ENCODE measurements around the gene MAK. TPM values are rescaled to one million over a fixed set of nuclear protein-coding genes. Genes with fewer than 3 reads are reported as not detected.
A peak's percentile ranks its signal among the peaks of the same experiment; 100 is the strongest.

Gene MAK
- total and polyA plus RNA-seq, 2 of the 13 experiments (the other 11 are each of a cell fraction or from before 2014, with no cell fraction given) = 0.04 TPM; not detected in 1

DNA sequence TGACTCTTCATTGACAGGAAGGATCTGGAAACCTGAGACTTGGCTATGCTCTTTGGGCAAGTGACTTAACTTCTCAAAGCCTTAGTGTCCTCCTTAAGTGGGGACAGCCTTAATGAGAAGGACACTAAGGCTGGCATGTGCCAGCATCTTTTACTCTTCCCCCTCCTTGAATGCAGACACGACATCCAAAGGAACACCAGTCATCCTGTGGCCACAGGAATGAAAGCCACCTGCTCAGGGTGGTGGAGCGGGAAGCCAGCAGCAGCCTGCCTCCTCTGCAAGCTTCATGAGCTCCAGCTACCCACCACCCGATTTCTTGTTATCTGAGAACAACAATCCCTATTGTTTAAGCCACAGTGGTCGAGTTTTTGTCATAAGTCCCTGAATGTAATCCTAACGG is 46.2 kb downstream of the MAK start:
- Histone ChIP-seq H3K4me1 (ENCODE audit: insufficient read depth, low read length) (peaks cover 24% of the 10 kb centered on the region), H3K9ac (ENCODE audit: insufficient read depth, low read depth, low read length) (no peak overlapping the region), H3K79me2 (ENCODE audit: insufficient read depth, low read length) (no peaks in the 10 kb centered on the region), H3K9me3 (ENCODE audit: low read length) (no peaks in the 10 kb centered on the region), H3K27ac (ENCODE audit: extremely low read length, insufficient read depth, low read length) (no peak overlapping the region), H2AFZ (ENCODE audit: low read length) (no peak overlapping the region), H3K27me3 (ENCODE audit: control insufficient read depth in 1 of 2, insufficient read depth in 2 of 2, low read length in 2 of 2) (no peaks in the 10 kb centered on the region), H3K36me3 (replicated peaks in 1 of 2; ENCODE audit: control insufficient read depth in 1 of 2, insufficient read depth in 2 of 2, low read length in 2 of 2) (no peaks in the 10 kb centered on the region), H3K4me3 (replicated peaks in 1 of 3; ENCODE audit: insufficient read depth in 1 of 3, low read depth in 2 of 3, low read length in 3 of 3) (no peak overlapping the region), H4K20me1 (ENCODE audit: insufficient read depth, low read length) (no peaks in the 10 kb centered on the region), H3K4me2 (ENCODE audit: low read depth, low read length) (no peak overlapping the region)
- no peak for DNase-seq (ENCODE audit: low spot score)
- no TSS peak for BruUV-seq (replicated peaks)
- no peak for TF ChIP-seq SOX13 (IDR thresholded peaks at IDR 0.05)
- peak in 1 of 2 experiments; percentile 15; a peak in 1 of 4 replicates for TF ChIP-seq SOX13 (CRISPR knock-in tag; conservative IDR thresholded peaks at IDR 0.05 in 1 of 2, IDR thresholded peaks at IDR 0.05 in 1 of 2)
- no peak for TF ChIP-seq XRCC5 (optimal IDR thresholded peaks at IDR 0.05; ENCODE audit: low read length)
- FAIRE-seq = no peak
- intact Hi-C loops (cut with micrococcal nuclease; ENCODE audit: unreplicated experiment) (loop anchor here (2.0 kb wide), 1 partner anchor 69 kb away; the partner anchor contains the start of gene TMEM14C), in situ Hi-C loops (cut with HindIII; ENCODE audit: extremely low pct_ligation_motif_present, low pct_unique_long_range_greater_than_20kb) (no loop called here)
- ChIA-PET POLR2A (no interaction called here), CTCF (ENCODE audit: low intra/inter-chr PET ratio, low total read pairs) (no interaction called here)
- WGBS (ENCODE audit: low lambda C conversion rate) = 94% methylated on average over 5 of the region's 5 CpGs
- no peak for ATAC-seq

DNA sequence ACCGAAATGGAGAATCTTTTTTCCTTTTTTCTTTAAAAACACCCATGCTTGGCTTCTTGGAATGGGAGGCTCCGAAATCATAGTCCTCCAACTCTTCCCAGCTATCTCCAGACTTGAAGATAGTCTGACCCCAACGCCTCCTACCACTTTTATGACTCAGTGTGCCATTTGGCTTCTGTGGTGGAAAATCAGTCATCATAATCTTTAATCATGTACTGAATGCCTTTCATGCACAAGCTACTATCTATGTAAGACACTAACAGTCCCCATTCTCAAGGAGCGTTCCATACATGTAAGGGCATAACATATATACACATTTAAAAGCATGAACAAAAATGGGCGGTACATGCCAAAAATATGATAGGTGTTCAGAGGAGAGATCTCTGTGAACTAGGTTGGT is 46.7 kb downstream of the MAK start:
- no peak for DNase-seq (ENCODE audit: low spot score)
- in situ Hi-C loops (cut with HindIII; ENCODE audit: extremely low pct_ligation_motif_present, low pct_unique_long_range_greater_than_20kb) = no loop called here
- ChIA-PET POLR2A (no interaction called here), CTCF (ENCODE audit: low intra/inter-chr PET ratio, low total read pairs) (no interaction called here)
- BruUV-seq (replicated peaks) = no TSS peak
- Histone ChIP-seq H3K36me3 (replicated peaks in 1 of 2; ENCODE audit: control insufficient read depth in 1 of 2, insufficient read depth in 2 of 2, low read length in 2 of 2) (no peaks in the 10 kb centered on the region), H3K4me1 (ENCODE audit: insufficient read depth, low read length) (peaks cover 24% of the 10 kb centered on the region), H3K27me3 (ENCODE audit: control insufficient read depth in 1 of 2, insufficient read depth in 2 of 2, low read length in 2 of 2) (no peaks in the 10 kb centered on the region), H2AFZ (ENCODE audit: low read length) (no peak overlapping the region), H3K9ac (ENCODE audit: insufficient read depth, low read depth, low read length) (no peak overlapping the region), H3K27ac (ENCODE audit: extremely low read length, insufficient read depth, low read length) (no peak overlapping the region), H3K9me3 (ENCODE audit: low read length) (no peaks in the 10 kb centered on the region), H4K20me1 (ENCODE audit: insufficient read depth, low read length) (no peaks in the 10 kb centered on the region), H3K4me2 (ENCODE audit: low read depth, low read length) (no peak overlapping the region), H3K79me2 (ENCODE audit: insufficient read depth, low read length) (no peaks in the 10 kb centered on the region), H3K4me3 (replicated peaks in 1 of 3; ENCODE audit: insufficient read depth in 1 of 3, low read depth in 2 of 3, low read length in 3 of 3) (no peak overlapping the region)
- WGBS (ENCODE audit: low lambda C conversion rate) = 98% methylated on average over 5 of the region's 5 CpGs
- no peak for FAIRE-seq
- no peak for TF ChIP-seq SMYD3 (CRISPR knock-in tag; IDR thresholded peaks at IDR 0.05)
- TF ChIP-seq, protein P1, sequence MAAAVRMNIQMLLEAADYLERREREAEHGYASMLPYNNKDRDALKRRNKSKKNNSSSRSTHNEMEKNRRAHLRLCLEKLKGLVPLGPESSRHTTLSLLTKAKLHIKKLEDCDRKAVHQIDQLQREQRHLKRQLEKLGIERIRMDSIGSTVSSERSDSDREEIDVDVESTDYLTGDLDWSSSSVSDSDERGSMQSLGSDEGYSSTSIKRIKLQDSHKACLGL (CRISPR knock-in tag; IDR thresholded peaks at IDR 0.05) = no peak
- ATAC-seq = no peak
- intact Hi-C loops (cut with micrococcal nuclease; ENCODE audit: unreplicated experiment) = loop anchor here (2.0 kb wide), 1 partner anchor 69 kb away; the partner anchor contains the start of gene TMEM14C
